Astrocyte (in vitro differentiated cells and primary cell): ENCODE results near the gene WDR27. TPM values are rescaled to one million over a fixed set of nuclear protein-coding genes. Genes with fewer than 3 reads are reported as not detected.

Experiments
- DNase-seq: peaks from one replicate; pipeline ENCODE4 v3.0.0-alpha.2; 2010; ENCODE audit warnings: low read depth
- FAIRE-seq: peaks from 2 replicates; lab custom pipeline; 2011; peaks lifted over from hg19 to GRCh38; lab: Jason Lieb, UNC
- H2AFZ ChIP-seq: 2 replicates; pipeline ENCODE4 v1.6.0; 2012; ENCODE audit warnings: low read depth, low read length, inconsistent platforms
- H3K27ac ChIP-seq: 2 replicates; pipeline ENCODE4 v1.5.1; 2011; ENCODE audit warnings: low read depth, low read length, inconsistent platforms
- H3K27me3 ChIP-seq: 2 replicates; pipeline ENCODE4 v1.6.0; 2011; ENCODE audit warnings: low read length, inconsistent platforms; ENCODE audit not compliant: insufficient read depth
- H3K36me3 ChIP-seq: 2 replicates; pipeline ENCODE4 v1.5.1; 2011; ENCODE audit warnings: low read length, inconsistent platforms; ENCODE audit not compliant: insufficient read depth
- H3K4me1 ChIP-seq: 2 replicates; pipeline ENCODE4 v1.5.1; 2011; ENCODE audit warnings: low read length, inconsistent platforms; ENCODE audit not compliant: insufficient read depth
- H3K4me2 ChIP-seq: 2 replicates; pipeline ENCODE4 v1.6.0; 2012; ENCODE audit warnings: low read length, inconsistent platforms
- H3K4me3 ChIP-seq: 2 replicates; pipeline ENCODE4 v1.5.1; 2011; ENCODE audit warnings: low read depth, mild to moderate bottlenecking, low read length, inconsistent platforms; ENCODE audit not compliant: insufficient read depth
- H3K79me2 ChIP-seq: 2 replicates; pipeline ENCODE4 v1.6.0; 2012; ENCODE audit warnings: mild to moderate bottlenecking, low read length, inconsistent platforms; ENCODE audit not compliant: insufficient read depth
- H3K9ac ChIP-seq: 2 replicates; pipeline ENCODE4 v1.6.0; 2012; ENCODE audit warnings: mild to moderate bottlenecking, low read length, inconsistent platforms
- H3K9me3 ChIP-seq: 2 replicates; pipeline ENCODE4 v1.5.1; 2012; ENCODE audit warnings: low read depth, mild to moderate bottlenecking, low read length, inconsistent platforms; ENCODE audit not compliant: insufficient read depth
- H4K20me1 ChIP-seq: 2 replicates; pipeline ENCODE4 v1.6.0; 2012; ENCODE audit warnings: low read length, inconsistent platforms; ENCODE audit not compliant: insufficient read depth
- H3K27ac Mint-ChIP-seq: one replicate; pipeline ENCODE4 v1.8.0; 2021; ENCODE audit warnings: mild to moderate bottlenecking, mixed read lengths; ENCODE audit not compliant: unreplicated experiment
- H3K27me3 Mint-ChIP-seq: one replicate; pipeline ENCODE4 v1.8.0; 2021; ENCODE audit warnings: low read depth, mixed read lengths; ENCODE audit not compliant: unreplicated experiment
- H3K36me3 Mint-ChIP-seq: one replicate; pipeline ENCODE4 v1.8.0; 2021; ENCODE audit warnings: low read depth, mixed read lengths; ENCODE audit not compliant: unreplicated experiment
- H3K4me1 Mint-ChIP-seq: one replicate; pipeline ENCODE4 v1.8.0; 2021; ENCODE audit warnings: low read depth, mixed read lengths; ENCODE audit not compliant: unreplicated experiment
- H3K4me3 Mint-ChIP-seq: one replicate; pipeline ENCODE4 v1.8.0; 2021; ENCODE audit warnings: mild to moderate bottlenecking, moderate library complexity, mixed read lengths; ENCODE audit not compliant: unreplicated experiment
- H3K9me3 Mint-ChIP-seq: one replicate; pipeline ENCODE4 v1.8.0; 2021; ENCODE audit warnings: mild to moderate bottlenecking, mixed read lengths; ENCODE audit not compliant: unreplicated experiment
- EZH2 ChIP-seq: IDR thresholded peaks from 2 replicates; pipeline ENCODE4 v1.6.1; 2012; ENCODE audit warnings: mild to moderate bottlenecking, low read length, inconsistent platforms; ENCODE audit not compliant: insufficient read depth
- total RNA-seq: library from RNA; stranded (reverse); gene quantifications from 2 replicates; pipeline ENCODE4 v1.2.1, GENCODE V29; 2021
- TF ChIP-seq, protein P1 (sequence below): IDR thresholded peaks from 2 replicates; pipeline ENCODE4 v1.5.1; 2011; ENCODE audit warnings: low read depth, mild to moderate bottlenecking, inconsistent platforms, low read length, moderate library complexity; ENCODE audit not compliant: insufficient read depth

WDR27 gene
- total RNA-seq, 1 donor from 2014 or later, result 31.2 TPM

DNA sequence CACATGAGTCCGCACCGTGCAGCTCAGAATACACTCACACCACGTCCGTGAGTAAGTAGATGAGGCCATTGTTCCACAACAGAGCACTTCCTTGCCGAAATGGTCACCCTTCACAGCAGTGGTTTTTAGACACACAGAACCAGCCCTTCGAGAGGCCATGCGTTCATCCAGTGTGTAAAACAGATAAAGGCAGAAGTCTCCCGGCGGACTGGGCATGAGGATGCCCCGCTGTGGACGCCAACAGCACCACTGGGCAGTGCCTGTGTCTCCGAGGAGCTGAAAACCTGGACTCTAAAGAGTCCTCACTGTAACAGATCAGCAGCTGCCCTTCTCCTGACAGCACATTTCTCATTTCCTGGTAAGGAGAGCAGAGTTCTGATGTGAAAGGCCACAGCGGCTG, 75.2 kb downstream of the WDR27 start:
- no peak overlapping the region for H3K4me3 ChIP-seq
- H3K27ac ChIP-seq, result no peak overlapping the region
- TF ChIP-seq EZH2, result no peak
- TF ChIP-seq, protein P1, sequence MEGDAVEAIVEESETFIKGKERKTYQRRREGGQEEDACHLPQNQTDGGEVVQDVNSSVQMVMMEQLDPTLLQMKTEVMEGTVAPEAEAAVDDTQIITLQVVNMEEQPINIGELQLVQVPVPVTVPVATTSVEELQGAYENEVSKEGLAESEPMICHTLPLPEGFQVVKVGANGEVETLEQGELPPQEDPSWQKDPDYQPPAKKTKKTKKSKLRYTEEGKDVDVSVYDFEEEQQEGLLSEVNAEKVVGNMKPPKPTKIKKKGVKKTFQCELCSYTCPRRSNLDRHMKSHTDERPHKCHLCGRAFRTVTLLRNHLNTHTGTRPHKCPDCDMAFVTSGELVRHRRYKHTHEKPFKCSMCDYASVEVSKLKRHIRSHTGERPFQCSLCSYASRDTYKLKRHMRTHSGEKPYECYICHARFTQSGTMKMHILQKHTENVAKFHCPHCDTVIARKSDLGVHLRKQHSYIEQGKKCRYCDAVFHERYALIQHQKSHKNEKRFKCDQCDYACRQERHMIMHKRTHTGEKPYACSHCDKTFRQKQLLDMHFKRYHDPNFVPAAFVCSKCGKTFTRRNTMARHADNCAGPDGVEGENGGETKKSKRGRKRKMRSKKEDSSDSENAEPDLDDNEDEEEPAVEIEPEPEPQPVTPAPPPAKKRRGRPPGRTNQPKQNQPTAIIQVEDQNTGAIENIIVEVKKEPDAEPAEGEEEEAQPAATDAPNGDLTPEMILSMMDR, result no peak
- H3K79me2 ChIP-seq, result no peaks in the 10 kb centered on the region
- FAIRE-seq (no peak), DNase-seq (no peak)
- Mint-ChIP-seq H3K36me3 (peaks cover 9% of the 10 kb centered on the region), H3K27ac (peak overlapping the region; percentile 22), H3K9me3 (no peaks in the 10 kb centered on the region), H3K4me1 (peaks cover 3% of the 10 kb centered on the region), H3K4me3 (no peak overlapping the region), H3K27me3 (no peaks in the 10 kb centered on the region)
- H3K9ac ChIP-seq, result no peak overlapping the region
- H3K4me1 ChIP-seq, result no peaks in the 10 kb centered on the region
- no peaks in the 10 kb centered on the region for H4K20me1 ChIP-seq
- H3K9me3 ChIP-seq, result no peaks in the 10 kb centered on the region
- H3K27me3 ChIP-seq, result no peaks in the 10 kb centered on the region
- H2AFZ ChIP-seq, result no peak overlapping the region
- H3K4me2 ChIP-seq, result no peak overlapping the region
- H3K36me3 ChIP-seq, result no peaks in the 10 kb centered on the region

DNA sequence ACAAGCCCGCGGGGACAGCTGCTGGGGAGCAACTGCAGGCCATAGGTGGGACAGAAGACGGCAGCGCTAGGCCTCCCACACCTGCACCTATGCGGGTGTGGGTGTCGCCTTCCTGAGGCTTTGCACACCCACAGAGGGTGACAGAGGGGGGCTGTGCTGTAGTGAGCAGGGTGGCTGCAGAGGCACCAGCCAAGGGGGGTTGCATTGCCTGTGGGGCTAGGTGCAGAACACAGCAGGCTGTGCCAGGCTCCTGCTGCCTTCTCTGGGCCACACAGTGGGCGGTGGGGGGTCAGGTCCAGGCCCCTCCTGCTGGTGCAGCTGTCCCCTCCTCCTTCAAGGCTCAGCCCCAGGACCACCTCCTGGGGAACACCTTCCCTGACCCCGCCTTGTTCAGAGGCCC, 75.7 kb downstream of the WDR27 start:
- no peaks in the 10 kb centered on the region for H3K27me3 ChIP-seq
- Mint-ChIP-seq H3K4me3 (no peak overlapping the region), H3K27me3 (no peaks in the 10 kb centered on the region), H3K36me3 (peaks cover 9% of the 10 kb centered on the region), H3K9me3 (no peaks in the 10 kb centered on the region), H3K4me1 (peaks cover 3% of the 10 kb centered on the region), H3K27ac (no peak overlapping the region)
- no peaks in the 10 kb centered on the region for H3K79me2 ChIP-seq
- H3K4me2 ChIP-seq, result no peak overlapping the region
- no peak overlapping the region for H2AFZ ChIP-seq
- FAIRE-seq, result no peak
- no peak for DNase-seq
- H3K4me3 ChIP-seq, result no peak overlapping the region
- H3K9ac ChIP-seq, result no peak overlapping the region
- no peaks in the 10 kb centered on the region for H3K36me3 ChIP-seq
- no peaks in the 10 kb centered on the region for H4K20me1 ChIP-seq
- no peaks in the 10 kb centered on the region for H3K9me3 ChIP-seq
- TF ChIP-seq EZH2, result no peak
- TF ChIP-seq, protein P1, result no peak
- H3K27ac ChIP-seq, result no peak overlapping the region
- no peaks in the 10 kb centered on the region for H3K4me1 ChIP-seq

DNA sequence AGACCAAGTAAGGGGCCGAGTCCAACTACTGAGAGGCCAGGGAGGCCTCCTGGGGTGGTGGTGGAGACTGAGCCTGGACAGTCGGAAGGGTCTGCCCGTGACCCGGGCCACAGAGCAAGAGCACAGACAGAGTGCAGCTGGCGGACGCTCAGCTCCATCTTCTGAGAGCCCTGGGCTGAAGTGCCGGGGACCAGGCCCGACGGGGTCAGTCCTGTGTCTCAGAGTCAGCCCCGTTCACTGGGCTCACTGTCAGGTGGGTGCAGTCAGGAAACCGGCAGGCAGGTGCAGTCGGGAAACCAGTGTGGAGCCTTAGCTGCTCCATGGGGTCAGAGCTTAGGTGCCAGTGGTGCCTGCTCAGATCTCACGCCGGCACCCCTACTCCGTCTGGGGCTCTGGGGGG, 76.5 kb downstream of the WDR27 start:
- FAIRE-seq (no peak), DNase-seq (no peak)
- Mint-ChIP-seq H3K4me1 (peaks cover 7% of the 10 kb centered on the region), H3K36me3 (peaks cover 9% of the 10 kb centered on the region), H3K4me3 (no peak overlapping the region), H3K9me3 (no peaks in the 10 kb centered on the region), H3K27ac (no peak overlapping the region), H3K27me3 (no peaks in the 10 kb centered on the region)
- Histone ChIP-seq H3K36me3 (no peaks in the 10 kb centered on the region), H2AFZ (no peak overlapping the region), H3K9me3 (no peaks in the 10 kb centered on the region), H4K20me1 (no peaks in the 10 kb centered on the region), H3K4me1 (peaks cover 5% of the 10 kb centered on the region), H3K79me2 (no peaks in the 10 kb centered on the region), H3K27me3 (no peaks in the 10 kb centered on the region), H3K4me2 (no peak overlapping the region), H3K4me3 (no peak overlapping the region), H3K27ac (no peak overlapping the region), H3K9ac (no peak overlapping the region)
- TF ChIP-seq, protein P1, result no peak
- TF ChIP-seq EZH2, result no peak
